Measurements from ENCODE around the gene AREL1. TPM values are rescaled to one million over a fixed set of nuclear protein-coding genes. Genes with fewer than 3 reads are reported as not detected.
A peak's percentile ranks its signal among the peaks of the same experiment; 100 is the strongest.

AREL1 gene
- polyA plus RNA-seq, 1 donor from 2014 or later = 15.6 TPM

- Mint-ChIP-seq H3K27me3 (no peaks in the 10 kb centered on the region), H3K9me3 (no peaks in the 10 kb centered on the region), H3K4me1 (peaks cover 0 to 2% (median 0%) of the 10 kb centered on the region in 3 donors), H3K4me3 (no peak overlapping the region), H3K27ac (no peak overlapping the region), H3K36me3 (peaks cover 5% of the 10 kb centered on the region)
Observed at GRCh38 chr14:74656964-74657363, 55.9 kb downstream of the AREL1 start.

DNA sequence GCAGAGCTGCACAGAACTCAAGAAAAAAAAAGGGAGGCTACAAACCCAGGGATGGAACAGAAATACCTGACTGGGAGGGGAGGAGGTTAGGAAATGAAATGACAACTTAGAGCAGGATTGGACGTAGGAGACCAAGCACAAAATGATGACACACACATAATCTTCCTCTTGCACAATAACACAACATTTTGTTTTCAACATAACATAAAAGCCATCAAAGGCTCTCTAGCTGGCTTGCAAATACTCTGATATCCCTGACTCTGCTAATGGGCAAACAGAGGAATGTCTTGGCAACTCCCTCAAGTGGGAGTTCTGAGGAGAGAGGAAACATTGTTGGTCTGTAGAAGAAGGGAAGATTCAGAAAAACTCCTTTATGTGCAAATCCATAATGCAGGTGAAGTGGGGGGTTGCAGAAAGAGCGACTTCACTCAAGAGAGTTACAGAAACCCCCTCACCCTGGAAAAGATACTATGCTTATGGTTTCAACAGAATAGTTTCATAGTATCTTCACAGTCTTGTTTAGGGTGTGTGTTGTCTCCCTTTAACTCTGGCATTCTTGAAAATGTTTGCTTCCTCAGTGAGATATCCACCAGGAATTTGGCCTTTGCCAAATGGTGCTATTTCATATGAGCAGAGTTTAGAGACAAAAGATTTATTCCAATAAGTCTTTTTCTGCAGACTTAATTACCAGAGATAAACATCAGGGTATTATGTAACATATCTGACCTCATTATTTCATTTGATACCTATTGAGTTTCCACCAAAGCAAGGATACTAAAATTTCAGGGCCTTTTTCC lies 57.1 kb downstream of the AREL1 start:
- peaks cover 0 to 2% (median 0%) of the 10 kb centered on the region in 3 donors for H3K4me1 Mint-ChIP-seq
- no peak overlapping the region for H3K27ac Mint-ChIP-seq
- H3K27me3 Mint-ChIP-seq = no peaks in the 10 kb centered on the region
- peaks cover 5% of the 10 kb centered on the region for H3K36me3 Mint-ChIP-seq
- no peaks in the 10 kb centered on the region for H3K9me3 Mint-ChIP-seq
- no peak overlapping the region for H3K4me3 Mint-ChIP-seq

GRCh38 chr14:74654931-74655330 lies 57.9 kb downstream of the AREL1 start:
- Mint-ChIP-seq H3K27me3 (no peaks in the 10 kb centered on the region), H3K4me1 (peaks cover 0 to 2% (median 0%) of the 10 kb centered on the region in 3 donors), H3K9me3 (no peaks in the 10 kb centered on the region), H3K36me3 (peaks cover 5% of the 10 kb centered on the region), H3K4me3 (no peak overlapping the region), H3K27ac (no peak overlapping the region)

DNA sequence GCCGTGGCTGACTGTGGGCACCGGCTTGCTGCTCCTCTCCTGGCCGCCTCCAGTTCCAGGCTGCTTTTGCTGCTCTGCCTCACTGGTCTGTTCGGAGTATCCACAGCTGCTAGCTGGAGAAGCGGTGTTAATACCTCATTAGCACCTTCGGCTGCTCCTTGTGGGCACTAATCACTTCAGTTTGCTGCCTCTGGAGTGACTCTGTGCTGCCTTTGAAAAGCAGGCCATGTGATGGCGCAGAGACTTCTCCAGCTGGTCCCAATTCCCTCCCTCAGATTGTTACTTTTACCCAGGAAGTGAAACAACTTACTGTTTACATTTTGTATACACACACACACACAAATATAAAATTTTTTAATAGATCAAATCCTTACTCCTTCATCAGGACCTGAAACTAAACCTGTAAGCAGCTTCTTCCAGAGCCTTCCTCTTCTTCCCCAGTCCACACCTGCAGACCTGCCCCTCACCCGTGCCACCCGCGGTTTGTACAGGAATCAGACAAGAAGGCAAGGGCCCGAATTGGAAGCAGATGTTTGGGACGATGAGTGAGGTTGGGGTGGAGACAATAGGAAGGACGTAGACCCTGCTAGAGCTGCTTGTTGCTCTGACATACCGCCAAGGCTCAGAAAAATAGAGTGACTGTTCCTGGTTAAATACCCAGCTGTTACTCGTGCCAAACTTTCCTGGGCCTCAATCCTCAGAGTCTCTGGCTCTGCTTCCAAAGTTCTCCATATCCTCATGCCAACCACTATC lies 59.3 kb downstream of the AREL1 start:
- Mint-ChIP-seq H3K36me3 (no peaks in the 10 kb centered on the region), H3K27me3 (peaks cover 2% of the 10 kb centered on the region), H3K4me1 (peaks cover 0 to 2% (median 0%) of the 10 kb centered on the region in 3 donors), H3K27ac (peak overlapping the region in 1 of 3 donors; percentile 13), H3K9me3 (no peaks in the 10 kb centered on the region), H3K4me3 (no peak overlapping the region)

- H3K27ac Mint-ChIP-seq = no peak overlapping the region
- peaks cover 0 to 2% (median 0%) of the 10 kb centered on the region in 3 donors for H3K4me1 Mint-ChIP-seq
- H3K4me3 Mint-ChIP-seq = no peak overlapping the region
- peaks cover 4% of the 10 kb centered on the region for H3K27me3 Mint-ChIP-seq
- no peaks in the 10 kb centered on the region for H3K9me3 Mint-ChIP-seq
- H3K36me3 Mint-ChIP-seq = peaks cover 2% of the 10 kb centered on the region
Observed at GRCh38 chr14:74652541-74652940, 60.3 kb downstream of the AREL1 start.

GRCh38 chr14:74650927-74651686 lies 61.8 kb downstream of the AREL1 start:
- H3K9me3 Mint-ChIP-seq = no peaks in the 10 kb centered on the region
- H3K27me3 Mint-ChIP-seq = peaks cover 5% of the 10 kb centered on the region
- H3K4me3 Mint-ChIP-seq = no peak overlapping the region
- H3K4me1 Mint-ChIP-seq = peaks cover 0 to 3% (median 2%) of the 10 kb centered on the region in 3 donors
- peaks cover 2% of the 10 kb centered on the region for H3K36me3 Mint-ChIP-seq
- H3K27ac Mint-ChIP-seq = no peak overlapping the region

DNA sequence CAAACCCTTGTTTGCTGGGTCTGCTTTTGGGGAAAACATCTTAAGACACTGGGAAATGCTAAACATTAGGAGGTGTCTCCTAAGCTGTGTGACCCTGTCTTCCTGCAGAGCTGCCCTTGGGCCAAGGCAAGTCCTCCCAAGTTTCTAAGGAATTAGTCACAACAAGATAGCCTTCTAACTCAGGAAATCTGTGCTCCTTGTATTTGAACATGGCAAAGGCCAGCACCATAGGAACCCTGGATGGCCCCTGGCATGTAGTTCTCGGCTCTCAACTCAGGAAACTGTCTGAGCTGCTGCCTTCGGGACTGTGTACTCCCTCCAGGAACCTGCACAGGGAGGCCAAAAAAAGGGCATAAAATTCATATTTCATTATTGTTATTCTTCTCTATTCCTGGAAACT lies 63.2 kb downstream of the AREL1 start:
- H3K4me1 Mint-ChIP-seq = peaks cover 0 to 4% (median 0%) of the 10 kb centered on the region in 3 donors

DNA sequence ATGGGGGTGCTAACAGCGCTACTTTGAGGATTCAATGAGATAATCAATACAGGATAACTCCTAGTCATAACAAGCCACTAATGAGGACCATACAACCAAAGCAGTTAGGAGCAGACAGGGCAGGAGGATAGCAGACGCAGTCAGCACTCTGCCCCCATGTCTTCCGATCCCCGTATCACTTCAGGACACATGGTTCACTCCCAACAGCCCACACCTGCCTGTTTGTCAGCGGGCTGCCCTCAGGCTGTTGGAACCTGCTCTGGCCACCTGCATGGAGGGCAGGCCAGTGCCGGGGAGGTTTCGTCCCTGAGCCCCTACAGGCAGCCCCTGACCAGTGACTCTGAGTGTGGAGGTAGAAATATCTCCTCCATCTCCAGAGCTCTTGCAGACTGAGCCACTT lies 63.7 kb downstream of the AREL1 start:
- H3K27me3 Mint-ChIP-seq = peaks cover 5% of the 10 kb centered on the region
- H3K36me3 Mint-ChIP-seq = peaks cover 2% of the 10 kb centered on the region
- no peaks in the 10 kb centered on the region for H3K9me3 Mint-ChIP-seq
- no peak overlapping the region for H3K4me3 Mint-ChIP-seq
- no peak overlapping the region for H3K27ac Mint-ChIP-seq
- H3K4me1 Mint-ChIP-seq = peaks cover 0 to 4% (median 0%) of the 10 kb centered on the region in 3 donors

More for the DNA sequence above, 63.2 kb downstream of the AREL1 start:
- Mint-ChIP-seq H3K27me3 (peaks cover 5% of the 10 kb centered on the region), H3K4me3 (no peak overlapping the region), H3K27ac (no peak overlapping the region), H3K9me3 (no peaks in the 10 kb centered on the region), H3K36me3 (peaks cover 2% of the 10 kb centered on the region)

DNA sequence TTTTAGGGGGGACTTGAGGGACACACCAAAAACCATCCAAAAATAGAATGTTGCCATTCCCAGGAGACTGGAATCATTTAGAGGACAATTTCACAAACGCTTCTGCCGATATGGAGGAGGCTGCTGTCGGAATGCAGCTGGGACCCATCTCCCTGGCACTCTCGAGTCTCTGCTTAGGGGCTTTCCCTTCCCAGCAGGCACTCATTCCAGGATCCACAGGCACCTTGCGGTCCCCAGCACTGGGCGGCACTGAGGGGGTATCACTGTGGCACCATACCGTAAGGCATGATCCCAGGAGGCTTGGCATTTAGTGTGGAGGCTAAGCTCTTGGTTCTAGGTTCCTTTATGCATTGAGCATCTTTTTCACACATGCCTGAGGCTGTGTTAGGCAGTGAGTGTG lies 64.3 kb downstream of the AREL1 start:
- Mint-ChIP-seq H3K9me3 (no peaks in the 10 kb centered on the region), H3K27ac (no peak overlapping the region), H3K4me1 (peaks cover 0 to 4% (median 0%) of the 10 kb centered on the region in 3 donors), H3K27me3 (peaks cover 5% of the 10 kb centered on the region), H3K36me3 (peaks cover 2% of the 10 kb centered on the region), H3K4me3 (no peak overlapping the region)

- peaks cover 0 to 4% (median 0%) of the 10 kb centered on the region in 3 donors for H3K4me1 Mint-ChIP-seq
- no peak overlapping the region for H3K4me3 Mint-ChIP-seq
- H3K27ac Mint-ChIP-seq = no peak overlapping the region
- no peaks in the 10 kb centered on the region for H3K9me3 Mint-ChIP-seq
- H3K27me3 Mint-ChIP-seq = peaks cover 5% of the 10 kb centered on the region
- peaks cover 2% of the 10 kb centered on the region for H3K36me3 Mint-ChIP-seq
Observed at GRCh38 chr14:74647678-74648461, 65.0 kb downstream of the AREL1 start.

GRCh38 chr14:74647061-74647677 lies 65.7 kb downstream of the AREL1 start:
- peaks cover 5% of the 10 kb centered on the region for H3K27me3 Mint-ChIP-seq
- no peaks in the 10 kb centered on the region for H3K9me3 Mint-ChIP-seq
- no peak overlapping the region for H3K4me3 Mint-ChIP-seq
- H3K4me1 Mint-ChIP-seq = peaks cover 0 to 4% (median 0%) of the 10 kb centered on the region in 3 donors
- peaks cover 2% of the 10 kb centered on the region for H3K36me3 Mint-ChIP-seq
- no peak overlapping the region for H3K27ac Mint-ChIP-seq

GRCh38 chr14:74645756-74646470 lies 67.0 kb downstream of the AREL1 start:
- H3K36me3 Mint-ChIP-seq = peaks cover 2% of the 10 kb centered on the region
- H3K27me3 Mint-ChIP-seq = peaks cover 5% of the 10 kb centered on the region
- H3K9me3 Mint-ChIP-seq = no peaks in the 10 kb centered on the region
- H3K4me3 Mint-ChIP-seq = no peak overlapping the region
- no peak overlapping the region for H3K27ac Mint-ChIP-seq
- H3K4me1 Mint-ChIP-seq = peaks cover 0 to 4% (median 0%) of the 10 kb centered on the region in 3 donors

DNA sequence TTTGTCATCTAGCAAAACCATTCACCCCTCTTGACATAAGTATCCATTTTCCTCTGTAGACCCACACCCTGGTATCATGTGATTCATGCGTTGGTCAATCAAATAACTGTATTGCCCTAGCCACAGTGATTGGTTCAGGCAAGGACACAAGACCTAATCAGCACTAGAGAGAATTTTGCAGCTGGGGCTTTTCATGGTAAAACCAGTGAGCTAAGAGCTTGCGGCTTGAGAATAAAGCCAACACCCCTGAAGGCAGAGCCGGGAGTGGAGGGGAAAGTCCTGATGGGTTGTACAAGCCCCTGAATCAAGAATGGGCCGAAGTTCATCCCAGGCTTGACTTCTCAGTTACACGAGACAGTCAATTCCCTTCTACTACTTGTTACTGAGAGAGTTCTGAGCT lies 67.6 kb downstream of the AREL1 start:
- no peaks in the 10 kb centered on the region for H3K9me3 Mint-ChIP-seq
- no peak overlapping the region for H3K27ac Mint-ChIP-seq
- H3K4me3 Mint-ChIP-seq = no peak overlapping the region
- H3K27me3 Mint-ChIP-seq = peaks cover 5% of the 10 kb centered on the region
- peaks cover 2% of the 10 kb centered on the region for H3K36me3 Mint-ChIP-seq
- H3K4me1 Mint-ChIP-seq = peaks cover 0 to 4% (median 0%) of the 10 kb centered on the region in 3 donors
